Esophagus muscularis mucosa (tissue), 4 donors: ENCODE data around the gene DEFB114.
"Not testable (repeated sequence)": the region's sequence is repeated elsewhere in the genome, so short reads cannot be mapped to it uniquely, and the experiment has no call there.

Source experiments
- EP300 ChIP-seq: sonication (generic); formaldehyde crosslinking; IDR thresholded peaks from one replicate; pipeline ENCODE4 v1.6.1; 2017; ENCODE audit warnings: antibody characterized with exemption
- POLR2A ChIP-seq: fragments of 450-650 bp; IDR thresholded peaks from one replicate; pipeline ENCODE4 v1.6.1; 2017; ENCODE audit warnings: antibody characterized with exemption, moderate library complexity, mild to moderate bottlenecking, low read depth
- POLR2AphosphoS5 ChIP-seq, 2 donors: sonication (generic); formaldehyde crosslinking; IDR thresholded peaks; one replicate each; pipeline ENCODE4 v1.6.1; 2017; ENCODE audit warnings: antibody characterized with exemption in 2 of 2
- TF ChIP-seq, protein P1 (sequence below), 3 experiments: fragments of 200-600 bp in 2 of 3; fragments of 450-650 bp in 1 of 3; sonication (generic) in 2 of 3; IDR thresholded peaks; one replicate each; pipeline ENCODE4 v1.5.1; 2017 to 2019; ENCODE audit warnings: antibody characterized with exemption in 3 of 3, mild to moderate bottlenecking in 2 of 3, moderate library complexity in 1 of 3

DNA sequence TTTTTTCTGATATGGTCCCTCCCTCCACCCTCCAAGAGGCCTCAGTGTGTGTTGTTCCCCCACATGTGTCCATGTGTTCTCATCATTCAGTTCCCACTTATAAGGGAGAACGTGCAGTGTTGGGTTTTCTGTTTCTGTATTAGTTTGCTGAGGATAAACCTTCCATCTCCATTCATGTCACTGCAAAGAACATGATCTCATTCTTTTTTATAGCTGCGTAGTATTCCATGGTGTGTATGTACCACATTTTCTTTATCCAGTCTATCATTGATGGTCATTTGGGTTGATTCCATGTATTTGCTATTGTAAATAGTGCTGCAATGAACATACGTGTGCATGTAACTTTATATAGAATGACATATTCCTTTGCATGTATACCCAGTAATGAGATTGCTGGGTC lies 19.9 kb downstream of the DEFB114 start:
- TF ChIP-seq, protein P1, sequence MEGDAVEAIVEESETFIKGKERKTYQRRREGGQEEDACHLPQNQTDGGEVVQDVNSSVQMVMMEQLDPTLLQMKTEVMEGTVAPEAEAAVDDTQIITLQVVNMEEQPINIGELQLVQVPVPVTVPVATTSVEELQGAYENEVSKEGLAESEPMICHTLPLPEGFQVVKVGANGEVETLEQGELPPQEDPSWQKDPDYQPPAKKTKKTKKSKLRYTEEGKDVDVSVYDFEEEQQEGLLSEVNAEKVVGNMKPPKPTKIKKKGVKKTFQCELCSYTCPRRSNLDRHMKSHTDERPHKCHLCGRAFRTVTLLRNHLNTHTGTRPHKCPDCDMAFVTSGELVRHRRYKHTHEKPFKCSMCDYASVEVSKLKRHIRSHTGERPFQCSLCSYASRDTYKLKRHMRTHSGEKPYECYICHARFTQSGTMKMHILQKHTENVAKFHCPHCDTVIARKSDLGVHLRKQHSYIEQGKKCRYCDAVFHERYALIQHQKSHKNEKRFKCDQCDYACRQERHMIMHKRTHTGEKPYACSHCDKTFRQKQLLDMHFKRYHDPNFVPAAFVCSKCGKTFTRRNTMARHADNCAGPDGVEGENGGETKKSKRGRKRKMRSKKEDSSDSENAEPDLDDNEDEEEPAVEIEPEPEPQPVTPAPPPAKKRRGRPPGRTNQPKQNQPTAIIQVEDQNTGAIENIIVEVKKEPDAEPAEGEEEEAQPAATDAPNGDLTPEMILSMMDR (IDR thresholded peaks at IDR 0.05) = not testable (repeated sequence)
- TF ChIP-seq POLR2A; POLR2AphosphoS5 (IDR thresholded peaks at IDR 0.05); EP300: not testable (repeated sequence)
